NCI-H1694 treated with DMSO at 0.1 percent for 48 hours (cell line): ENCODE data around the gene APBA2.
"Not testable (repeated sequence)": the region's sequence is repeated elsewhere in the genome, so short reads cannot be mapped to it uniquely, and the experiment has no call there.

Experiments used
- DNase-seq: peaks from one replicate; lab custom pipeline; 2025; lab: John Stamatoyannopoulos, UW

Gene APBA2

GRCh38 chr15:29035336-29036285, 149.8 kb downstream of the APBA2 start:
- DNase-seq, result no peak

- no peak for DNase-seq
Measured at GRCh38 chr15:29037997-29038705, 152.4 kb downstream of the APBA2 start.

- no peak for DNase-seq
Measured at GRCh38 chr15:29039466-29040369, 153.9 kb downstream of the APBA2 start.

- DNase-seq, result no peak
Measured at GRCh38 chr15:29040370-29040751, 154.6 kb downstream of the APBA2 start.

GRCh38 chr15:29043736-29044502, 158.1 kb downstream of the APBA2 start:
- no peak for DNase-seq

GRCh38 chr15:29044503-29044901, 158.7 kb downstream of the APBA2 start:
- DNase-seq, result no peak

- not testable (repeated sequence) for DNase-seq
Measured at GRCh38 chr15:29045161-29045560, 159.4 kb downstream of the APBA2 start.

- no peak for DNase-seq
Measured at GRCh38 chr15:29045717-29046116, 159.9 kb downstream of the APBA2 start.

- no peak for DNase-seq
Measured at GRCh38 chr15:29046281-29046810, 160.6 kb downstream of the APBA2 start.

- no peak for DNase-seq
Measured at GRCh38 chr15:29046977-29047376, 161.2 kb downstream of the APBA2 start.

GRCh38 chr15:29048011-29048410, 162.2 kb downstream of the APBA2 start:
- DNase-seq, result no peak

GRCh38 chr15:29050870-29051269, 165.1 kb downstream of the APBA2 start:
- no peak for DNase-seq

- DNase-seq, result no peak
Measured at GRCh38 chr15:29051422-29051821, 165.6 kb downstream of the APBA2 start.

GRCh38 chr15:29053006-29053405, 167.2 kb downstream of the APBA2 start:
- DNase-seq, result no peak

- no peak for DNase-seq
Measured at GRCh38 chr15:29053661-29054131, 167.9 kb downstream of the APBA2 start.

- no peak for DNase-seq
Measured at GRCh38 chr15:29054171-29055045, 168.6 kb downstream of the APBA2 start.

- DNase-seq, result no peak
Measured at GRCh38 chr15:29055876-29056275, 170.1 kb downstream of the APBA2 start.

GRCh38 chr15:29056839-29057450, 171.2 kb downstream of the APBA2 start:
- DNase-seq, result no peak

- DNase-seq, result no peak
Measured at GRCh38 chr15:29057856-29058255, 172.1 kb downstream of the APBA2 start.
